ENCODE measurements around the gene RDH12.
"Not testable (repeated sequence)": the region's sequence is repeated elsewhere in the genome, so short reads cannot be mapped to it uniquely, and the experiment has no call there.

The RDH12 gene

DNA sequence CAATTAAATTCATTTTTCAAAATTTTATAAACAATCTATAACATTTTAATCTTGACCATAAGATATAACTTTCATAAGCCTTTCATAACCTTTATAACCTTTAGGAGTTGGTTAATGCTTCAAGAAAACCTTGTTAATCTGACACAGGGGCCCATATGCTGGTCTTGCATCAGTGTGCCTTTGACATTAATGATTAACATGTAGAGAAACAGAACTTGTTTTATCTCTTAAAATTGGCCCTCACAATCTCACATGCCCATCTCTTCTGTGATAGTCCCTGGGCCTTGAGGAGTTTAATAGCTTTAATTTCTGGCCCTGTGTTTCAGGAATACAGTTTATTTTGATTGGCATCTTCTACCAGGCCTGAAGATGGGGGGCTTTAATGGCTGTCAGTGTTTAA is 7.7 kb downstream of the RDH12 start:
- not testable (repeated sequence) for DNase-seq

DNA sequence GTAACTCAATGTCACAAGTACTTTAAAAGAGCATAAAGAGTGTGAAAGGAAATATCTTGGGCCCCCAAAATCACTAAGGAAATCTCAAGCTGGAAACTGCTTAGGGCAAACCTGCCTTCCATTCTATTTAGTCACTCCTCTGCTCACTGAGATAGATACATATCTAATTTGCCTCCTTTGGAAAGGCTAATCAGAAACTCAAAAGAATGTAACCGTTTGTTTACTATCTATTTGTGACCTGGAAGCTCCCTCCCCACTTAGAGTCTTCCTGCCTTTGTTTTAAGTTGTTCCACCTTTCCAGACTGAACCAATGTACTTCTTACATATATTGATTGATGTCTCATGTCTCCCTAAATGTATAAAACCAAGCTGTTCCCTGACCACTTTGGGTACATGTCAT is 8.1 kb downstream of the RDH12 start:
- not testable (repeated sequence) for DNase-seq

DNA sequence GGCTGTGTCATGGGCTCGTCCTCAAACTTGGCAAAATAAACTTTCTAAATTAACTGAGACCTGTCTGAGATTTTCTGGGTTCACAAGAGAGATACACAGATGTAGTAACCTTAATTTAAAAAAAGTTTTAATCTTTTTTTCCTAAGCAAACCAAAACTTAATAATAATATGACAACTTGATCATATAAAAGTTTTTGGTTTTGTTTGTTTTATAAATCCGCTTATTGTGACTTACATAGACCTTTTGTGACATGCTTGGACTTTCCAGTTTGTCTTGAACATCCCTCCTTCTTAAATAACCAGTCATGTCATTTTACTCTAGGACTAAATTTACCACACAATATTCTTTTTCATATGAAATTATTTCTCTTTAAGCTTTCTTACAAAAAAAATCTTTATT is 8.5 kb downstream of the RDH12 start:
- no peak for DNase-seq

DNA sequence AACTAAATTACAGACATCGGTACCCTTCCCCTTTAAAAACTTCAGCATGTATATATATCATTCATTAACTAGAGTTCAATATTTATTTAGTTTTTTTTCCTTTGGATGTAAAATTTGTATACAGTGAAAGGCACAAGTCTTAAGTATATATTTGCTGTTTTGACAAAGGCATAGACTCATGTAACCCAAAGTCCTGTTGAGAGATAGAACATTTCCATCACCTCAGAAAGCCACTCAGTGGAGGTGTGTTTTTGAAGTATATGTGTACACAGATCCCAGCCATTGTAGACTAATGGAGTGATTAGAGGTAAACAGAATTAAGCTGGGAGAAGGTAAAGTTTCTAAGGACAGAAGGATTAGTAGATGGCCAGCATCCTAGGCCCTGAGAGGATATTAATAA is 15.4 kb downstream of the RDH12 start:
- DNase-seq = no peak

DNA sequence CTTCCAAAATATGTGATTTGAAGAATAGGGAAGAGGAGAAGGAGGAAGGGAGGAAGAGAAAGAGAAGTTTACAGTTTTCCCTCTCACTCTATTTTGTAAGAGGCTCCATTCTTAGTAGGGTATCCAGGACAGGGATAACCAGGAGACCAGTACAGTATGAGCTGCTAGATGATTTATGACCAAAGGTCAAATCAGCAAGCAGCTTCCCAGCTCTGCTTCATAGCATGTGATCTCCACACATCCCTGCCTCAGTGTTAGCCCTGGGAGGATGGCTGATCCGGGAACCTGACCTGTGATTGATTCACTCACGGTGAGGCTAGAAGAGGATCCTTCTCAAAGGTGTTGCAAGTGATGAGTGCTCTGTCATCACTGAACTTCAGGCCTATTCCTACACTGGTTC is 16.6 kb downstream of the RDH12 start:
- DNase-seq = no peak

DNA sequence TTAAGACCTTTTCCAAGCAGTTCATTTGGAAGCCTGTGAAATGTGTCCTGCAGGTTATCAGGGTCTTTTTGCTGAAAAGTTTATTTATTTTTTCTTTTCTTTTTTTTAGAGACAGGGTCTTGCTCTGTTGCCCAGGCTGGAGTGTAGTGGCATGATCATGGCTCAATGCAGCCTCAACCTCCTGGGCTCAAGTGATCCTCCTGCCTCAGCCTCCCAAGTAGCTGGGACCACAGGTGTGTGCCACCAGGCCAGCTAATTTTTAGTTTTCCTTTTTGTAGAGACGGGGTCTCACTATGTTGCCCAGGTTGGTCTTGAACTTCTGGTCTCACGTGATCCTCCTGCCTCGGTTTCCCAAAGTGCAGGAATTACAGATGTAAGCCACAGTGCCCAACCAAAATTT is 17.7 kb downstream of the RDH12 start:
- not testable (repeated sequence) for DNase-seq

DNA sequence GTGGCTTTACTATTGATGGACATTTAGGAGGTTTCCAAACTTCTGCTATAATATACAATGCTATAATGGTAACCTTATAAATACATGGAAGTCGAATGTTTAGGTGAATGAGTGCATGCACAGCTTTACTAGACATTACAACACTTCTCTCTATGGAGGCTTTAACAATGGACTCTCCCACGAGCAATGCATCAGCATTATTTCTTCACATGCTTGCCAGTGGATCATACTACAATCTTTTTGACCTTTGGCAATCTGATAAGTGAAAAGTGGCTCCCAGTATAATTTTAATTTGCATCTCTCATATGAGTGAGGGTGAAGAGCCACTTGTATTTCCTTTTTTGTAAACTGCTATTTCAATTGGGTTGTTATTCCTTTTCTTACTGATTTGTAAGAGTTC is 18.2 kb downstream of the RDH12 start:
- DNase-seq = no peak

DNA sequence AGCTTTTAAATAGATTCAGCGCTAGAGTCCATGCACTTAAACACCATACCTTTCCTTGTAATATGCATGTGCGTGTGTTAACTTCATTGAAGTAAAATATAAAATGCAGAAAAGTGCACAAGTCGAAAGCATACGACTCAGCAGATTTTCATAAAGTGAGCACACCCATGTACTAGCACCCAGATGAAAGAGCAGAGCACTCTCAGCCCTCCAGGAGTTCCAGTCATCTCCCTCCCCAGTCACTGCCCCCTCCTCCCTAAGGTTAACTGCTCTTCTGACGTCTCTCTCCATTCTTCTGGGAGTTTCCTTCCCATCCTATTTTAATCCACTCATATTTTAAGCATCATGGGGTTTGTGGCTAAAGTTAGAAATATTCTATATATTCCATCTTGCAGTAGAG is 20.2 kb downstream of the RDH12 start:
- DNase-seq = no peak

DNA sequence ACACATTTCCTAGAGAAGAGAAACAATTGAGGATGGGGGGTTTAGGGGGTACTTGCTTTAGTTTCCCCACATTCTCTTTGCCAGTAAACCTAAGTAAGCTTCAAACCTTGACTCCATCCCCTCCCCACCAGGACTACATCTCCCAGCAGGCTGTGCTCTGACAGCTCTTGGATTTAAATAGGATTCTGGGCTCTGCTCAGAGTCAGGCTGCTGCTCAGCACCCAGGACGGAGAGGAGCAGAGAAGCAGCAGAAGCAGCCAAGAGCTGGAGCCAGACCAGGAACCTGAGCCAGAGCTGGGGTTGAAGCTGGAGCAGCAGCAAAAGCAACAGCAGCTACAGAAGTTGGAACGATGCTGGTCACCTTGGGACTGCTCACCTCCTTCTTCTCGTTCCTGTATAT is 20.6 kb downstream of the RDH12 start:
- peak; percentile 15 for DNase-seq

DNA sequence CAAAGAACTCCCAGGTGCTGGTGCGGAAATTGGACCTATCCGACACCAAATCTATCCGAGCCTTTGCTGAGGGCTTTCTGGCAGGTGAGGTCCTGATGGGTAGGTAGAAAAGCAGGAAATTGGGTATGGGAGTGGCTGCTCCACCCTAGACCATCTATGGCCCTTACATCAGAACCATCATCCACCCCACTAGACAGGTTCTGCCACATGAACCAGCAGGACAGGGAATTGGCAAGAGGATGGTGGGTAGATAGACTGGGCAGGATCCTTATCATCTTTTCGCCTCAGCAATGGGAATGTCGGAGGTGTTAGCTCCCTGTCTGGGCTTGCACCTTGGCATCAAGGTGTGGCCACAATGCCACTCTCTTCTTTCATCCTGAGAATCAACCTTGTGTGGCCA is 23.5 kb downstream of the RDH12 start:
- DNase-seq = no peak

DNA sequence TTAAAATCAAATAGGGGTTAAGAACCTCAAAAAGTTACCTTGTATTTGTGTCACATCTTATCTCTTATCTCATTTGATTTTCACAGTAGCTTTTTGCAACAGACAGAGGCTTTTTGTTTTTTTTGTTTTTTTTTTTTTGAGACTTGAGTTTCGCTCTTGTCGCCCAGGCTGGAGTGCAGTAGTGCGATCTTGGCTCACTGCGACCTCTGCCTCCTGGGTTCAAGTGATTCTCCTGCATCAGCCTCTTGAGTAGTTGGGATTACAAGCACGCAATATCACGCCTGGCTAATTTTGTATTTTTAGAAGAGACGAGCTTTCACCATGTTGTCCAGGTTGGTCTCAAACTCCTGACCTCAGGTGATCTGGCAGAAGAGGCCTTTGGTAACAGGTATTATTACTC is 25.7 kb downstream of the RDH12 start:
- no peak for DNase-seq

DNA sequence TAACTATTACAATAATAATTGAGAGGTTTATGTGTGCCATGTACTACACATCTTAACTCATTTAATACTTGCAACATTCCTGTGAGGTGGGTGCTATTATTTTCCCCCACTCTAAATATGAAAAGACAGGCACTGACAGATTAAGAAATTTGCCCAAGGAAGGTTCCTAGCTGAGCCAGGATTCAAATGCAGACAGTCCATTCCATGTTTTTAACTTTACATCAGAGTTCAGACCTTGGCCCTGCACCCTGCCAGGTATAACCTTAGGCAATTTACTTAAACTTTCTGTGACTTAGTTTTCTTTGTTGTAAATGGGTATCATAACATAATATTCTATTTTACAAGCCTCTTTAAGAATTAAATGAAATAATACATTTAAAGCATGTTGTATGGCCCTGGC is 26.6 kb downstream of the RDH12 start:
- no peak for DNase-seq

DNA sequence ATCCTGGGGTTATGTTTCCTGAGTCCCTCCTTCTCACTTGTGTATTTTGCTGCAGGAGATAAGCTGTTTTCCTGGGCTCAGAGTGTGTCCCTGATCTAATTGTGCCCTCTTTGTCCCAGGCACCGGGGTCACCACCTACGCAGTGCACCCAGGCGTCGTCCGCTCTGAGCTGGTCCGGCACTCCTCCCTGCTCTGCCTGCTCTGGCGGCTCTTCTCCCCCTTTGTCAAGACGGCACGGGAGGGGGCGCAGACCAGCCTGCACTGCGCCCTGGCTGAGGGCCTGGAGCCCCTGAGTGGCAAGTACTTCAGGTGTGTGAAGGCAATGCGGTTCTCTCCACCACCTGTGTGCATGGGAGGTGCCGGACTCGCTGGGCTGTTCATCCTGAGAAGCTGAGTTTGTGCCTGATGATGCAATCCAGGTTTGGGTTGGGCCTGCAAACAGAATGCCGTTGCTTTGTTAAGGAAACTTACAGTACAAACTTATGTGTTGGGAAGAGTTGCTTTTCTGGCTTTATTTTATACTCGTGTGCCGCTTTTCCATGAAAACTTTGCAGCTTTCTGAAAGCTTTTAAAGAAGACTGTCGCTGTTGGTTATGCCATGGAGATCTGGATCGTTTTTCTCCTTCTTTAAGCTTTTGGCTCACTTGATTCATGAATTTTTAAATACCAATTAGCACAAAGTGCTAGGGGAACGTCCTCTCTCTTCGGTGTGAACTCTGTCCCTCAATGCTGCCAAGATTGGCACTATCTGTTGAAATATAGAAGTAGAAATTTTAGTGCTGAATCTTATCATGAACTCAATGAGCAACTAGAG is 27.6 kb downstream of the RDH12 start:
- no peak for DNase-seq

DNA sequence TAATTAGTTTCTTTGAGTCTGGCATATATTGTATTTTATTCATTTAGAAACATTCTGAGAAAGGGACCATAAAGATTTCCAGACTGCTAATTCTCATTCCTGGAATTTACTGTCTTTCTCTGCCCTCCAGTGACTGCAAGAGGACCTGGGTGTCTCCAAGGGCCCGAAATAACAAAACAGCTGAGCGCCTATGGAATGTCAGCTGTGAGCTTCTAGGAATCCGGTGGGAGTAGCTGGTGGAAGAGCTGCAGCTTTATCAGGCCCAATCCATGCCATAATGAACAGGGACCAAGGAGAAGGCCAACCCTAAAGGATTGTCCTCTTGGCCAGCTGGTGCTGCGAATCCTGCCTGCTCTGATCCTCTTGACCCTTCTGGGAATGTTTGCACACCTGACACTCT is 31.9 kb downstream of the RDH12 start:
- DNase-seq = no peak

DNA sequence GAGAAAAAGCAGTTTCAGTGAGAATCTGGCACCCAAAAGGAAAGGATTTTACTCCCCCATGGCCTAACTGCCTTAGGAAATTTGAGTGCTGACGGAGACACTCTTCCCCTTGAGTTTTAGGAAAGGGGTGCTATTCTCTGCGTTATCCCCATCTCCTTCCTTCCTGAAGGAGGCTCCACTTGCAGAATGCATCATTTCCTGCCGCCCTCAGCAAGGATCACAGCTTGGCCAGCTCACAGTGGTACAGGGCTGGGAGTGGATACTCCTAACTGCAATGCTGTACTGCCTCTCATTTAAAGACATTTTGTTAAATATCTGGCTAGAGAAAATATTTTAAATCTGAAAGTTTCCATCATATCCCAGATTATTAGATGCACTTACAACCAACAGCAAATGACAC is 33.0 kb downstream of the RDH12 start:
- peak; percentile 34 for DNase-seq

DNA sequence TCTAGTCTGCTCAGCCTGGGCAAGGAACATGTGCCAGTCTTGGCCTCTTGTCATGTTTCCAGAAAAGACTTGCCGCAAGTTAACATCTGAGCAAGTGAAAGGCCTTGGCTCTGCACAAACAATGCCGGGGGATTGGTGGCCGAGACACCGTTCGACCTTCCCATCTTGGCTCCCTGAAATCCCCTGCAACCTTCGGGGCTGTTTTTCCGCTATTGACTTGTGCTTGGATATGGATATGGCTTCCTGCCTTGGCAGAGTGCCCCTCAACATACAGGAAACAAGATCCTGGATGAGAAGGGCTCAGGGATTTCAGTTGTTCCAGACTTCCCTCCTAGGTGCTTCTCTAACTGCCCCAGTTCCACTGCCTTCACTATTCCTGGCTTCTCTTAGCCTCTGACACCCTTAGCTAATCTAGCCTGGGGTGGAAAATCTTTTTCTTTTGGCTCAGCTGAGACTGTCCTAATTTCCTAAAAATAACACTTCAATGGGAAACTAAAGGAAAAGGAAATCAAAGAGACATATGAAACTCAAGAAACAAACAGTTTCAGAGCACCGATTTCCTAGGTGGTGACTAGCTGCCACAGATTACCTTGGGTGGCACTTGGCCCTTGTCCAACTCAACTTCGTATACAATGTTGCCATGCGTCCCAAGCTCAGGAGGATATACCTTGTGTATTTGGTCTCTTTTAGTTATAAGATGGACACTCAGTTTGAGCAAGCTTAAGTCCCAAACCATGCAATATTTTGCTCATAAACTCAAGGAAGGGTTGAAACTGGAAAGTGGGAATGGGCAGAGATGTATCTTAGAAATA is 33.9 kb downstream of the RDH12 start:
- no peak for DNase-seq

DNA sequence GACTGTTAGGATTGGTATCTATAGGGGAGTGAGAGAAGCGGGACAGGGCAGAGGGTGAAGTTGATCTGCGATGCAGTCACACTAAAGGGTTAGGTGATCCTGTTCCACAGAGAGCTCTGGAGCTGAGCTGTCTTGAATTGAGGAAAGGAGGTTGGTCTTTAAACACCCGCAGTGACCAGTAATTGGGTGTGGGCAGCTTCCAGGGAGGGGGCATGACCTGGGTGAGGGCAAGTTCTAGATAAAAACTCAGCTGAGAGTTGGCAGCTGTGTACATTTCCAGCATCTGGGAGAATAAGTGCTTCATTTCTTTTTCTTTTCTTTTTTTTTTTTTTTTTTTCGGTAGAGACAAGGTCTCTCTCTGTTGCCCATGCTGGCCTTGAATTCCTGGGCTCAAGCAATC is 35.1 kb downstream of the RDH12 start:
- no peak for DNase-seq

DNA sequence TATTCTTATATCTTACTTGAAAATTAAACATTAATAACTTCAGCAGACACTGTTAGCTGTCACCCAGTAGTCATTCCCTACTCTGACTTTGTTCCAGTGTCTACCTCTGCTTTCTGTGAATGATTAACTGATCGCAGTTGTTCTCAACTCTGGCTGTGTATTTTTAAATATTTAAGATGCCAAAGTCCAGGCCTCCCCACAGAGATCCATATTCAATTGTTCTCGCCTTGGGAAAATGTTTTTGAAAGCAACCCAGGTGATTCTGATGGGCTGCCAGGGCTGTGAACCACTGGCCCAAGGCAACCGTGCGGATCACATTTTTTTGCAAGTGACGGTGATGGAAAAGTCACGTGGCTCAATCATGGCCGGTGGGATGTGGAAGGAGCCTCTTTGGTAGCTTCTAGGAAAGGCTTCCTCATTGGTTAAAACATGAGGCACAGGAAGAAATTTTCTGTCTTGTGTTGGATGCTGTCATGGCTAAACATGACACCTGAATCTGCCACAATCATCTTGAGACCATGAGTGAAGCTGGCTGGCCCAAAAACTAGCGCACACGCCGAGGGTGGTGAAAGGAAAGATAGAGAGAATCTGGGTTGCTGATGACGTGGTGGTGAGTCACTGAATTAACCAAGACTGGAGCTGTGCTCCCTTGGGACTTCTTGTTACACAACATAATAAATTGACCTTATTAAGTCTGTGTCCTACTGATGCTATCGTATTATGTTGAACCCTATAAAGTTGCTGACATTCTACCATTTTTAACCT is 37.2 kb downstream of the RDH12 start:
- DNase-seq = peak; percentile 94

DNA sequence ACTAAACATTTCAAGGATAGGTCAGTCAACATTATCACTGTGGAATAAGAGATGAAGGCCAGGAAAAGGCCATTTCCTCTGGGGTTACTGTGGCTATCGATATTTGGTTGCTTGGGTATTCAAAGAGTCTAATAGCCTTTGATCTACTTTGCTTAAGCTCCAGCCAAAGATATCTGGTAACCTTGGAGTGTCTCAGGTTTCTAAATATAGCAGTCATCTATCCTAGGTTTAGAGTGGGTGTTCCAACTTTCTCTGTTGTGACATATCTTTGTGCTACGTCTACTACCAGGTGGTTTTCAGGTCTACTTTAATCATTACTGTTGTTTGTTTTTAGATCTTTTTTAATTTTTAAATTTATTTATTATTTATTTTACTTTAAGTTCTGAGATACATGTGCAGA is 42.4 kb downstream of the RDH12 start:
- no peak for DNase-seq

DNA sequence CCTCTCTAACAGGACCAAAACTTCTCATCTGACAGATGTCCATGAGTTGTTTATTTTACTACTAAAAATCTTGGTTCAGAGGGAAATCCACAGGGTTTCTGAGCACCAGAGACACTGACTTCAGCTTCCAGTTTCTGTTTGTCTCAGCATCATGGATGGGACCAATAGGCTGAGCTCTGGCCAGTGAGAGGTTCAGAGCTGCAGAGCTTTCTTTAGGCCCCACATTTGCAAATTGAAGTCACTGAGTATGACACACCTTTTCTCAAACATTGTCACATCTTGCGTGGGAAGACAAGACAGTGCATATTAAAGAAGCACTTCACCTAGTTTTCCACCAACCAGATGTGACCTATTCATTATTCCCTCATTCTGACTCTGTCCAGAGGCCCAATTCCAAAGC is 45.2 kb downstream of the RDH12 start:
- DNase-seq = no peak

DNA sequence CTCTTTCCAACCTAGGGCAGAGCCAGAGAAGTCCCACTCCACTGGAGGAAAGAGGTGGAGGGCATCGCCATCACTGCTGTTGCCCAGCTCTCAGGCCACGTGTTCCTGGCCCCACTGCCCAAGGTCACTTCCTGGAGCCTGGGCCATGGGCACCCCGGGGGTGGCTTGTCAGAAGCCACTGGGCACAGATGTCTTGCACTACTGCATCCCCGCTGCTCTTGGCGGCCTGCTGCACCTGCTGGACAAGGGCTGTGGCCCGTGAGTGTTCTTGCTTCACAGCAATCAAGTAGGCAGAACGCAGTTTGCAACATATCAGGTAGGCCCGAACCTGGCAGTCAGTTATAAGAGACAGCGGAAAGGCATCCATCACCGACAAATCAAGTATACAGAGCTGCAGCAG is 46.6 kb downstream of the RDH12 start:
- DNase-seq = no peak

DNA sequence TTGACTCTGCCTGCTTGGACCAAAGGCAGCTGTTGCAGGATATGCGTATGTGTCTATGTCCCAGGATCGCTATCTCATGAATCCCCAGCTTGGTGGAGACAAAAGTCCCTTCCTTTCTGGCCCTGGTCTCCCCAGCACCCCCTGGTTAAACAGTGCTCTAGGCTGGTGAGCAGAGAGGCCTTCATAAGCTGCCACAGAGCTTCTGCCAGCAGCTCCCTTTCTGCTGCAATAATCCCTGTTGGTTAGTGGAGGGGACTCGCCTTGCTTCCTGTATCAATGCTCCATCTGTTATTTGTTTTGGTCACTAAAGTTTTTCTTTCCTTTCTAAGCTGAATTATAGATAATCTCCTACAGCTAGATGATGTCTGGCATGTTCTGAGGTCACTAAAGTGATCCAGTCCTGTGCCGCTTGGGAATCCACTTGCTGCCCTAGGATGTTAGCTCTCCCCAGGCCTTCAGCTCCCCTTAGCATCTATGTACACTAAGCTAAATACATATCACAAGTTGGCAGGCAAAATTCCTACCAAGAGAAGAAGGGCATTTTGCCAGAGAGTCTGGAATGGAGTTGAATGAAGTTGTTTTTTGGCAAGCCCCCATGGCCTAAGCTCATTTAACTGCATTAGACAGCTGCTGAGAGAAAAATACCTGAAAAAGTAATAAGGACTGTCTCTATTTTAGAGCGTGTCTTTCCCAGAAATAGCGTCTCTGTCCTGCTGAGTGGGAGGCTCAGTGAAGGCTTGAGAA is 47.8 kb downstream of the RDH12 start:
- no peak for DNase-seq

DNA sequence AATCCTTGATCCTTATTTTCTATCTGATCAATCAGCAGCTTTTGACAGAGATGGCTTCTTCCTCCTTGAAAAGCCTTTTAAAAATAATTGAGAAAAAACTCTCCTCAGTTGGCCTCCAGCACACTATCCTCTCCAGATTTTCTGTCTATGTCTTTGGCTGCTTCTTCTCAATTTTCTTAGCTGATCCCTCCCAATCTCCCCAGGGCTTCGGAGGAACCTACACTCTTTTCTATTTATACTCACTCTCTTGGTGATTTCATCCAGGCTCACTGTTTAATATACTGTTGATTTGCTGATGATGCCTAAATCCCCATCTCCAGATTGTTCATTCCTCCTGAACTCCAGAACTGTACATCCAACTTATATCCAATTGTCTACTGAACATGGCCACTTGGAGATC is 54.8 kb downstream of the RDH12 start:
- DNase-seq = no peak

Measured in EL (cell line).